GM19025 (cell line): Measurements from ENCODE around the gene ITGA1.
A peak's percentile ranks its signal among the peaks of the same experiment; 100 is the strongest.
"Not testable (repeated sequence)": the region's sequence is repeated elsewhere in the genome, so short reads cannot be mapped to it uniquely, and the experiment has no call there.

Experiments used
- ATAC-seq: cut with Tn5 transposase; IDR thresholded peaks from one replicate; pipeline ENCODE4 v1.9.1; 2021; ENCODE audit warnings: mild to moderate bottlenecking, low read depth, moderate library complexity; ENCODE audit not compliant: unreplicated experiment

Gene ITGA1

GRCh38 chr5:52943808-52944207 is 156.1 kb downstream of the ITGA1 start:
- ATAC-seq: no peak

DNA sequence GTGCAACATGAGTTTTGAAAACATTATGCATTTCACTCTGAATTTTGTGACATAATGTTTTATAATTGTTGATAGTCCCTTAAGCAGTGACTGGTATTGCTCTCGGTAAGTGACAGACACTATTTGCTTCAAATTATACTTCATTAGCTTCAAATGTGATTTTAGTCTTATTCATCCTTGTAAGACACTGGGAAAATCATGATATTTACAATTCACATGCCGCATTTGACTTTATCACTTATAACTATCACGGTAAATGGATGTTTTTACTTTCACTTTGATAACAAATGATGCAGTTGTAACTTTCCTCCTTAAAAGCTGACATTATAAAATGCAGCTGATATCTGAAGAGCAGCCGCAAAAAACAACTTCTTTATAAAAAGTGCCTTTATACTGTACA is 157.3 kb downstream of the ITGA1 start:
- ATAC-seq: no peak

- no peak for ATAC-seq
Measured at GRCh38 chr5:52947208-52947607, 159.5 kb downstream of the ITGA1 start.

- ATAC-seq: no peak
Measured at GRCh38 chr5:52947851-52948250, 160.1 kb downstream of the ITGA1 start.

DNA sequence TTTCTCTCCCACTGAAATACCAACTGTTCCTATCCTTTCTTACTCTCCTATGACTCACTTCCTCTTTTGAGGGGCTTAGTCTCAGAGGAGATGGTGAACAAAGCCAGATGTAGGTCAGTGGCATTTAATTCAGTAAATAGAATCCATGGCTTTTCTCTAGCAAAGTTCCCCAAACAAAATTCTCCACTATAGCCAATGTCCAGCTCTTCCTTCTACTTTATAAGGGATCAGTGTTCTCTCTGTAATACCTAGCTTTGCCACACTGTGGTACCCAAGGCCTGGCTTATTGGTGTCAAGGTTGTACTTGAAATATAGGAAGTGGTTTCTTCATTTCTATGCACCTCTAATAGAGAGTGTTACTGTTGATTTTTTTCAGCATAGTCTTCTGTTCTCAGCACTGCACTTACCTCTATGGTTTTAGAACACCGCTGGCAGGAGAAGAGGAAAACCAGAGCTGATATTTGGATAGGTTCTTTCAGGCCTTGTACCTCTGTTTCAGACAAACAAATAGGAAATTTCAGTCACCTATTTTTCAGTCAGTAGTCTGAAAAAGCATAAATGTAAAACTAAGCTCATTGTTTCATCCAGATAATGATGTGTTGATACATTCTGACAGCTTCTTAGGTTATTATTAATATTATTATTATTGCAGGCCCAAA is 160.8 kb downstream of the ITGA1 start:
- ATAC-seq: peak; percentile 97

GRCh38 chr5:52950686-52951085 is 163.0 kb downstream of the ITGA1 start:
- ATAC-seq: no peak

DNA sequence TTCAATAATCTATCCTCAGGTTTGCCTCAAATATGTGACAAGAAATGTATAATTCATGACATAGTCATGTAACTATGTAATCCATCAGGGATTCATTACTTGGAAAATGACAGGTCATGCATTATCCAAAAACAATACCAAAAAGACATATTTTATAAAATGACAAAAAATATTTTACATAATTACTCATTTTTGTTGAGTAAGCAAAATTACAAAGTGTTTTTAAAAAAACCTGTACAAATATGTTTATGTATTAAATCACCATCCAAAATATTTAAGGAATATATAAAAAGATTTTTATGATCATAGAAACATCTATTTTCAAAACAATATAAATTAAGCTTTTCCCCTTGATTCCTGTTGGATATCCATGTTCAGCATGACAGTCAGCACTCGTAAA is 164.8 kb downstream of the ITGA1 start:
- no peak for ATAC-seq

GRCh38 chr5:52956014-52956413 is 168.3 kb downstream of the ITGA1 start:
- ATAC-seq: no peak

- peak; percentile 86 for ATAC-seq
Measured at GRCh38 chr5:52956915-52957747, 169.4 kb downstream of the ITGA1 start.

DNA sequence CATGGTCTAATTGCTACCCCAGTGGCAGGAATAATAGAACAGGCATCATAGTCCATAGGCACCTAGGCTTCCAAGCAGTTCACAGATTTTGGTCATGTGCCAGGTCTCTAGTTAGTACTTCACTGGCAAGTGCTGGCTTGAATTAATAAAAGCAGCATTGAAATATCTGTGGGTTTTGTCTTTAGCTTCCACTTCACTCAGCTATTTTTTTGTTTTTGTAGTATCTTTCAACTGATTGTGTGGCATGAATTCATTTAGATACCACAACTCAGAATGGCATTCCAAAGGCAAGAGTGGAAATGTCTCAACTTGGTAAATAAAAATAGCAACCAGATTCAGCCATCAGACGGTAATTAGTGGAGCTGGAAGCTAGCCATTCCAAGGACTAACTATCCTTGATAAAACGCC is 173.6 kb downstream of the ITGA1 start:
- ATAC-seq: no peak

DNA sequence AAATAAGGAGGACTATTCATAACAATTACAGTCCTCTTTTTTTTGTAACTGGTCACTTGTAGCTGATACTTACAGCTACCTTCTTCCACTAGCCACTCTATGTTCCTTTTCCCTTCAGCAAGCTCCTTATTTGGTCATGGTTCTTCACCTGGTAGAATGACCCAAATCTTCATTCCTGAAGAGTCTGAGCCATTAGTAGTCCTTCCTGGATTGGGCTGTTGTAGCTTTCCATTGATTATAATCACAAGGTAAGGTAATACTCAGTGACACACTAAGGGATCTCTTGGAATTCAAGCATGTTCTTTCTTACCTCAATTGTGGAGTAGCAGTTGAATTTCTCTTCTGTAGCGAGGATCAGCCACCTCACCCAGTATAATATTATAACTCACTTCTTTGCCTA is 175.9 kb downstream of the ITGA1 start:
- ATAC-seq: no peak

DNA sequence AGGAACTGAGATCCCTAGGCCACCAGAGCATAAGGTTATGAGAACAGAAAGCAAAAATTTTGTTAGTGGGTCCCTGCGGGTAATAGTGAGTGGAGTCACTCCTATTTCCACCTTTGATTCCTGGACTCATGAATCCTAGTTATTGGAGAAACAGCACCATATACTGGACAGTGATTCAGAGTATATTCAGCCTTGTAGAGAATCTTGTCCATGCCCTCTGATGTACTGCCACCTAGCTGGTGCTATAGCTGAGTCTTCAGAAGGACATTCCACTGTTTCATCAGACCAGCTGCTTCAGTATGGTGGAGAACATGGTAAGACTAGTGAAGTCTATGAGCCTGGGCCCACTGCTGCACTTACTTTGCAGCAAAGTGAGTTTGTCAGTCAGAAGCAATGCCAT is 176.4 kb downstream of the ITGA1 start:
- no peak for ATAC-seq

DNA sequence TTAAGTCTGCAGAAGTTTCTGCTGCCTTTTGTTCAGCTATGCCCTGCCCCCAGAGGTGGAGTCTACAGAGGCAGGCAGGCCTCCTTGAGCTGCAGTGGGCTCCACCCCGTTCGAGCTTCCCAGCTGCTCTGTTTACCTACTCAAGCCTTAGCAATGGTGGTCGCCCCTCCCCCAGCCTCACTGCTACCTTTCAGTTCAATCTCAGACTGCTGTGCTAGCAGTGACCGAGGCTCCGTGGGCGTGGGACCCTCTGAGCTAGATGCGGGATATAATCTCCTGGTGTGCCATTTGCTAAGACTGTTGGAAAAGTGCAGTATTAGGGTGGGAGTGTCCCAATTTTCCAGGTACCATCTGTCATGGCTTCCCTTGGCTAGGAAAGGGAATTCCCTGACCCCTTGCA is 188.4 kb downstream of the ITGA1 start:
- ATAC-seq: not testable (repeated sequence)

DNA sequence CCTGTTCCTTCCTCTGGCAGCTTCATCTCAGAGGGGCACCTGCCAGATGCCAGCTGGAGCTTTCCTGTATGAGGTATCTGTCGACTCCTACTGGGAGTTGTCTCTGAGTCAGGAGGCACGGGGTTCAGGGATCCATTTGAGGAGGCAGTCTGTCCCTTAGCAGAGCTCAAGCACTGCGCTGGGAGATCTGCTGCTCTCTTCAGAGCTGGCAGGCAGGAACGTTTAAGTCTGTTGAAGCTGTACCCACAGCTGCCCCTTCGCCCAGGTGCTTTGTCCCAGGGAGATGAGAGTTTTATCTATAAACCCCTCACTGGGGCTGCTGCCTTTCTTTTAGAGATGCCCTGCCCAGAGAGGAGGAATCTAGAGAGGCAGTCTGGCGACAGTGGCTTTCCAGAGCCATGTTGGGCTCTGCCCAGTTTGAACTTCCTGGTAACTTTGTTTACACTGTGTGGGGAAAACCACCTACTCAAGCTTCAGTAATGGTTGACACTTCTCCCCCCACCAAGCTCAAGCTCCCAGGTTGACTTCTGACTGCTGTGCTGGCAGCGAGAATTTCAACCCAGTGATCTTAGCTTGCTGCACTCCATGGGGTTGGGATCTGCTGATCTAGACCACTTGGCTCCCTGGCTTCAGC is 189.7 kb downstream of the ITGA1 start:
- ATAC-seq: no peak

DNA sequence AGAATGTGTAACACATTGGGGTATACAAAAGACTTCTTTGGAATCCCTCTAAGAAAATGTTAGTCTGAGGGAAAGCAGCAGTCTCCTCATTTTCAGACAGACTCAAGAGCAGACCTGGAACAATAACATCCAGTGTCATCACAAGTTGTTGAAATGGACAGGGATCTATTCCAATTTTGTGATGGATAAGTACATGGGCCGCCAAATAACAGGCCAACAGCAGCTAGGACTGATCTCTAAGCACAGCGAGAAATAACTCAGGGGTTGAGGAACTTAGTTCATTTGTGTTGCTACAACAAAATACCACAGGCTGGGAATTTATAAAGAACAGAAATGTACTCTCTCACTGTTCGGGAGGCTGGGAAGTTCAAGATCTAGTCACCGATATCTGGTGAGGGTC is 193.8 kb downstream of the ITGA1 start:
- ATAC-seq: no peak

GRCh38 chr5:52983731-52984636 is 196.3 kb downstream of the ITGA1 start:
- no peak for ATAC-seq

DNA sequence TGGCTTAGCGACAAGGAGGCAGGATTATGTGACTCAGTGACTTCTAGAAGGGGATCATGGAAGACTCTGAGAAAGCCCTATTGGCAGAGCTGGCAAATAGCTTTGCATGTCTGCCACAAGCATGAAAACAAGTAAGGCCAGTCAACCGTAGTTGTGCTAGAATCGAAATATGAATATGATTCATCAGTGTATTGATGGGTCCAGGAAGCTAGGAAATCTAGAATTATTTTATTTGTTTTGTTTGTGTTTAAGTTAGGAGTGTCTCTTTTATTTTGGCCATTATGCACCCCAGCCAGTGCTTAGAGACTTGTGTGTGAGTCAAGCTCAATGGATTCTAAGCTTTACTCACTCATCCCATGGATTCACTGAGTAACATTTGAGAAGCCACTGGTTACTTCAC is 197.6 kb downstream of the ITGA1 start:
- no peak for ATAC-seq

DNA sequence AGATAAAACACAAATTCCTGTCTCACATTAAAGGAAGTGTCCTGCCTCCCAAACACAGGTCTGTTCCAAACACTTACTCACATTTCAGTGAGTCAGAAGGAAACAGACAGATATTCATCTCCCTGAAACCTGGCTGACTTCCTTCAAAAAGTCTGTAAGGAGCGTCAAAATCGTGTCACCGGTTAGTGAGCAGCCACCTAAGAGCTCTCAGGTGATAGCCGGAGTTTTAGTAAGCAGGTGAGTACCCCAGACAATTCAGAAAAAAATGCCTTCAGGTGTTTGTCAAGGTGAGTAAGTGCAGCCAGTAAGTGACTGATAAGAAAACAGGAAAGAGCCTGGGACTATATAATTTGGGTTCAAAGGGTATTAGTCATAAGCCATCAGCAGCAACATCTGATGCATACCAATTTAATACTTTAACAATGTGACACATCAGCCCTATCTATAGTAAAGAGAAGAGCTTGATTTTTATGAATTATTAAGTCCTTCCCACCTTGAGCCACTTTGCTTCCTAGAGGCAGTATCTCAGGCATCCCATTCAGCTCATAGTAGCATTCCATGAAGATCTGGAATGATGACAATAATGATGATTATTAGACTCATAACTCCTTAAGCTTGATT is 200.1 kb downstream of the ITGA1 start:
- no peak for ATAC-seq

DNA sequence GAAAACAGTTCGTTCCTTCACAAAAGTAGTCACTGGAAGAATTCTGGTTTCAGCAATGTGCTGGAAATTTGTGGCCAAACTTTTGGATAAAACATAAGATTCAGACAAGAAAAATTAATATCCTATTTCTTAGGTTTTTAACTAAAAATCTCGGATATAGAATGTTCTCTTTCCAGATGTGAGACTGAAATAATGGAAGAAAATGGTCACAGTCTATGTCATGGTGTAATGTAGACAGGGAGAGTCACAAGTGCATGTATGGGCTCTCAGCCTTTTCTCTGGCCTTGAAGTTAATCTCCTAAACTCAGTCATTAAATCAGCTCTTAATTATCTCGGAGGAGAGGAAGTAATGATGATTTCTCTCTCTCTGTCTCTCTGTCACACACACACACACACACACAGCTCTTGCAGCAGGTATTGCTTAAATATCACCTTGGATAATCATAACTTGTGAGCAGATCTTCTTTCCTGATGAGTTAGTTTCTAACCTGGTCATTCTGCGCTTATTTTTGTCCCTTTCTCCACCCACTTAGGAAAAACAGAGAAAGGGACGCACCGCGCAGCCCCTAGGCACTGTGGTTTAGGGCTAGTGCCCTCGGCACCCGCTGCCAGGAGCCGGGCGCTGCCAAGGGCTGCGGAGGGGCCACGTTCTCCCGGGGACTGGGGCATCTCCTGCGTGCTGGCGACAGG is 200.8 kb downstream of the ITGA1 start:
- ATAC-seq: peak; percentile 20
